Activated CD8-positive, alpha-beta memory T cell treated with anti-CD3 and anti-CD28 coated beads for 1 hour (primary cell): ENCODE data around the gene FAM135A.
"Not testable (repeated sequence)": the region's sequence is repeated elsewhere in the genome, so short reads cannot be mapped to it uniquely, and the experiment has no call there.

Experiments used
- DNase-seq, 2 donors: peaks; one replicate each; pipeline ENCODE4 v3.0.0-alpha.2; 2020; ENCODE audit warnings: low read depth in 1 of 2; ENCODE audit errors: extremely low read depth in 1 of 2

The FAM135A gene

GRCh38 chr6:70456735-70457134 lies 43.4 kb downstream of the FAM135A start:
- DNase-seq, result no peak

- no peak for DNase-seq
These were observed 45.9 kb downstream of the FAM135A start for GRCh38 chr6:70459235-70459634.

GRCh38 chr6:70459699-70460098 lies 46.4 kb downstream of the FAM135A start:
- not testable (repeated sequence) for DNase-seq

- no peak for DNase-seq
These were observed 56.7 kb downstream of the FAM135A start for GRCh38 chr6:70470016-70470415.

- not testable (repeated sequence) for DNase-seq
These were observed 57.2 kb downstream of the FAM135A start for GRCh38 chr6:70470510-70470909.

- DNase-seq, result no peak
These were observed 61.4 kb downstream of the FAM135A start for GRCh38 chr6:70474751-70475150.

GRCh38 chr6:70479236-70479635 lies 65.9 kb downstream of the FAM135A start:
- no peak for DNase-seq

GRCh38 chr6:70486638-70487037 lies 73.3 kb downstream of the FAM135A start:
- not testable (repeated sequence) for DNase-seq

GRCh38 chr6:70489364-70489763 lies 76.1 kb downstream of the FAM135A start:
- no peak for DNase-seq

- no peak for DNase-seq
These were observed 81.5 kb downstream of the FAM135A start for GRCh38 chr6:70494833-70495232.

- DNase-seq, result not testable (repeated sequence)
These were observed 82.5 kb downstream of the FAM135A start for GRCh38 chr6:70495790-70496189.

- no peak for DNase-seq
These were observed 89.2 kb downstream of the FAM135A start for GRCh38 chr6:70502484-70502883.

GRCh38 chr6:70503813-70504465 lies 90.6 kb downstream of the FAM135A start:
- no peak for DNase-seq

GRCh38 chr6:70506321-70506720 lies 93.0 kb downstream of the FAM135A start:
- DNase-seq, result no peak

- DNase-seq, result no peak
These were observed 93.9 kb downstream of the FAM135A start for GRCh38 chr6:70507161-70507560.

GRCh38 chr6:70508953-70509352 lies 95.6 kb downstream of the FAM135A start:
- no peak for DNase-seq

- DNase-seq, result no peak
These were observed 97.3 kb downstream of the FAM135A start for GRCh38 chr6:70510600-70510999.

- DNase-seq, result no peak
These were observed 105.4 kb downstream of the FAM135A start for GRCh38 chr6:70518723-70519122.

- DNase-seq, result no peak
These were observed 107.3 kb downstream of the FAM135A start for GRCh38 chr6:70520575-70520974.

GRCh38 chr6:70524721-70525286 lies 111.5 kb downstream of the FAM135A start:
- DNase-seq, result no peak

- no peak for DNase-seq
These were observed 113.9 kb downstream of the FAM135A start for GRCh38 chr6:70527071-70527737.

- no peak for DNase-seq
These were observed 116.7 kb downstream of the FAM135A start for GRCh38 chr6:70530023-70530422.
